HG02571 (cell line): ENCODE data around the gene SCFD2.
"Not testable (repeated sequence)": the region's sequence is repeated elsewhere in the genome, so short reads cannot be mapped to it uniquely, and the experiment has no call there.

Source experiments
- ATAC-seq: cut with Tn5 transposase; IDR thresholded peaks from one replicate; pipeline ENCODE4 v1.9.1; 2021; ENCODE audit warnings: mild to moderate bottlenecking, moderate library complexity; ENCODE audit not compliant: unreplicated experiment

The SCFD2 gene

GRCh38 chr4:53059871-53060270 lies 306.0 kb downstream of the SCFD2 start:
- no peak for ATAC-seq

- no peak for ATAC-seq
These were observed 306.6 kb downstream of the SCFD2 start for GRCh38 chr4:53059256-53059655.

- ATAC-seq = no peak
These were observed 308.2 kb downstream of the SCFD2 start for GRCh38 chr4:53057679-53058078.

GRCh38 chr4:53057108-53057507 lies 308.8 kb downstream of the SCFD2 start:
- not testable (repeated sequence) for ATAC-seq

- no peak for ATAC-seq
These were observed 310.0 kb downstream of the SCFD2 start for GRCh38 chr4:53055716-53056403.

- no peak for ATAC-seq
These were observed 310.6 kb downstream of the SCFD2 start for GRCh38 chr4:53055274-53055673.

- no peak for ATAC-seq
These were observed 315.5 kb downstream of the SCFD2 start for GRCh38 chr4:53050361-53050774.

- no peak for ATAC-seq
These were observed 316.3 kb downstream of the SCFD2 start for GRCh38 chr4:53049528-53049927.

GRCh38 chr4:53044651-53044960 lies 321.3 kb downstream of the SCFD2 start:
- ATAC-seq = no peak

- no peak for ATAC-seq
These were observed 321.8 kb downstream of the SCFD2 start for GRCh38 chr4:53043891-53044650.

- ATAC-seq = no peak
These were observed 322.8 kb downstream of the SCFD2 start for GRCh38 chr4:53043055-53043454.

- no peak for ATAC-seq
These were observed 325.0 kb downstream of the SCFD2 start for GRCh38 chr4:53040851-53041250.

GRCh38 chr4:53040459-53040815 lies 325.4 kb downstream of the SCFD2 start:
- no peak for ATAC-seq

GRCh38 chr4:53039741-53040458 lies 326.0 kb downstream of the SCFD2 start:
- no peak for ATAC-seq

GRCh38 chr4:53037892-53038291 lies 328.0 kb downstream of the SCFD2 start:
- no peak for ATAC-seq

- not testable (repeated sequence) for ATAC-seq
These were observed 333.0 kb downstream of the SCFD2 start for GRCh38 chr4:53032908-53033307.

- ATAC-seq = no peak
These were observed 339.6 kb downstream of the SCFD2 start for GRCh38 chr4:53026233-53026632.

- no peak for ATAC-seq
These were observed 342.1 kb downstream of the SCFD2 start for GRCh38 chr4:53023677-53024299.

GRCh38 chr4:53022513-53023100 lies 343.3 kb downstream of the SCFD2 start:
- ATAC-seq = no peak

- no peak for ATAC-seq
These were observed 343.9 kb downstream of the SCFD2 start for GRCh38 chr4:53021754-53022512.
